GM18870 (cell line): ENCODE results near the gene LMAN2L.

Experiments
- ATAC-seq: cut with Tn5 transposase; IDR thresholded peaks from one replicate; pipeline ENCODE4 v1.9.1; 2021; ENCODE audit warnings: moderate library complexity; ENCODE audit not compliant: unreplicated experiment

Gene LMAN2L

DNA sequence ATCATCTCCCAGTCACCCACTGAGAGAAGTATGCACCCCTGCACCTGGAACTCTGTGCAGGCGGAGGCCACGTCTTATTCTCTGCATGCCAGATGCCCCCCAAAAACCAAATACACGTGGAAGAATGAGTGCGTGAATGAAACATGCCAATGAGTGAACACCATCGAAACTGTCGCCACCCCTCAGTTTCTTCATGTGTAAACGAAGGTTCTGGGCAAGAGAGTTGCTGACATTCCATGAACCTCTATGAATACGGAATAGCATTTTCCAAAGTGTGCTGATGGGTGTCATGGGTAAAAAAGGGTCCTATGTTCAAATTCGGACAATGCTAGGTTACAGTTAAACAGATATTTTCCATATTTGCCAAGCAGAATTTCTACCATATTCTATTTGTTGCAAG lies 77.5 kb downstream of the LMAN2L start:
- ATAC-seq = no peak

DNA sequence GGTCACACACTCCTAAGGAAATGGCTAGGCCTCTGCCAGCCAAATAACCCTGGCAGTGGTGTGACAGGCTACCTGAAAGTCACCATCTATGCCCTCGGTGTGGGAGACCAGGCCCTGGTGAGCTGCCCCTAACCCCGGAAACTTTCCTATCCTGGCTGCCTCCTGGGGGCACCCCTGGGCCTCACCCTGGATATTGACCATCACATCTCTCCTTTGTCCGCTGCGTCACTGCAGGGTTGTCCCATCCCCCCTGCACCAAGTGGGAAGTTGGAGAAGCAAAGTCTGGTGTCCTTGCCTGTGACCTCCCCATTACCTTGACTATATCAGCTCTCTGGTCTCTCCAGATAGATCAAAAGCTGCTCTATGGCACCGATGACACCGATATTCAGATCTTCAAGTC lies 78.5 kb downstream of the LMAN2L start:
- no peak for ATAC-seq

DNA sequence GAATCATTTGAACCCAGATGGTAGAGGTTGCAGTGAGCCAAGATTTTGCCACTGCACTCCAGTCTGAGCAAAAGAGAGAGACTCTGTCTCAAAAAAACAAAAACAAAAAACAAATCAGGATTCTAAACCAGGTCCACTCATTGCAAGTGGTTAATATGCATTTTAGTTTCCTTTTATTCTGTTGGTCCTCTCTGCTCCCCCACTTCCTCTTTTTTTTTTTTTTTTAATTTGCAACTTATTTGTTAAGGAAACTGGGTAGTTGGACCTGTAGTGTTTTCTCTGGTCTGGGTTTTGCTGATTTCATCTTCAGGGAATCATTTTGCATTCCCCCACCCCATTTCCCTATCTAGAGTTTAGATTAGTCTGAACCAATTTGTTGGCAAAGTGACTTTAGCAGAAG lies 83.3 kb downstream of the LMAN2L start:
- no peak for ATAC-seq
